A549 (cell line): Measurements from ENCODE around the gene OOSP3. TPM values are rescaled to one million over a fixed set of nuclear protein-coding genes. Genes with fewer than 3 reads are reported as not detected.

Source experiments
- ATAC-seq, 2 experiments: fragments of 200-7000 bp in 1 of 2; fragments of >200 bp in 1 of 2; cut with Nextera tagmentation in 1 of 2; cut with Tn5 transposase in 1 of 2; 3 replicates each; pipeline versions ENCODE4 v1.8.0 to v1.9.1; 2018 to 2020; ENCODE audit warnings: mild to moderate bottlenecking in 1 of 2, moderate library complexity in 1 of 2
- CTCF ChIA-PET: fragments of 300-600 bp; sonication (Branson Sonifier 250); formaldehyde crosslinking; extraction: SDS; loops from one replicate; lab custom pipeline; 2021; ENCODE audit warnings: antibody characterized with exemption, inconsistent platforms; lab: Yijun Ruan, JAX
- POLR2A ChIA-PET: fragments of 350-600 bp; formaldehyde crosslinking; extraction: SDS; loops from one replicate; lab custom pipeline; 2021; ENCODE audit warnings: antibody characterized with exemption, inconsistent platforms; lab: Yijun Ruan, JAX
- DNase-seq, 2 experiments: peaks; one replicate each; pipeline versions ENCODE4 v3.0.0 to v3.0.0-alpha.2; 2011 to 2016; ENCODE audit warnings: low read depth in 1 of 2, low spot score in 1 of 2
- FAIRE-seq: peaks from 2 replicates; lab custom pipeline; 2011; peaks lifted over from hg19 to GRCh38; lab: Jason Lieb, UNC
- H3K27ac ChIP-seq, 2 experiments: fragments of >200 bp; sonication (Bioruptor Twin); formaldehyde crosslinking; 3 replicates each; pipeline ENCODE4 v1.5.1; 2016 to 2017
- H3K4me1 ChIP-seq: fragments of >200 bp; sonication (Bioruptor Twin); formaldehyde crosslinking; 3 replicates; pipeline ENCODE4 v1.6.1; 2016
- H3K4me2 ChIP-seq: fragments of >200 bp; sonication (Bioruptor Twin); formaldehyde crosslinking; 3 replicates; pipeline ENCODE4 v1.6.1; 2016
- H3K4me3 ChIP-seq: fragments of >200 bp; sonication (Bioruptor Twin); formaldehyde crosslinking; 3 replicates; pipeline ENCODE4 v1.5.1; 2016
- H3K9me3 ChIP-seq: fragments of >200 bp; sonication (Bioruptor Twin); formaldehyde crosslinking; 3 replicates; pipeline ENCODE4 v1.6.1; 2016
- BHLHE40 ChIP-seq: IDR thresholded peaks from 2 replicates; pipeline ENCODE4 v1.6.1; 2012; ENCODE audit warnings: low read depth, low read length, inconsistent platforms
- CHD2 ChIP-seq: fragments of 150-350 bp; IDR thresholded peaks from 2 replicates; pipeline ENCODE4 v1.6.1; 2014; ENCODE audit warnings: low read length; ENCODE audit not compliant: partially characterized antibody
- E2F6 ChIP-seq: IDR thresholded peaks from 2 replicates; pipeline ENCODE4 v1.6.1; 2012; ENCODE audit warnings: low read depth, borderline replicate concordance
- EHF ChIP-seq: fragments of 250-450 bp; sonication (Bioruptor Pico); IDR thresholded peaks from 2 replicates; pipeline ENCODE4 v1.5.0; 2020; ENCODE audit warnings: mild to moderate bottlenecking
- ELK1 ChIP-seq: fragments of 150-350 bp; IDR thresholded peaks from 2 replicates; pipeline ENCODE4 v1.6.1; 2014; ENCODE audit warnings: low read depth, mild to moderate bottlenecking, low read length
- ESRRA ChIP-seq: fragments of 150-350 bp; IDR thresholded peaks from 2 replicates; pipeline ENCODE4 v1.6.1; 2014; ENCODE audit warnings: mild to moderate bottlenecking, low read length, borderline replicate concordance
- FOSL2 ChIP-seq, 2 experiments: fragments of 450-650 bp in 1 of 2; fragments of >200 bp in 1 of 2; sonication (Bioruptor Twin) in 1 of 2; formaldehyde crosslinking; IDR thresholded peaks; 2 replicates each; pipeline versions ENCODE4 v1.5.0 to v1.6.1; 2016 to 2020; ENCODE audit warnings: mild to moderate bottlenecking in 1 of 2, moderate library complexity in 1 of 2
- HMGXB4 ChIP-seq: fragments of 250-450 bp; sonication (Bioruptor Pico); IDR thresholded peaks from 2 replicates; pipeline ENCODE4 v1.5.0; 2021; ENCODE audit warnings: mild to moderate bottlenecking, moderate library complexity, borderline replicate concordance
- HOXB5 ChIP-seq: fragments of 250-450 bp; sonication (Bioruptor Pico); IDR thresholded peaks from 2 replicates; pipeline ENCODE4 v1.5.0; 2020; ENCODE audit warnings: mild to moderate bottlenecking, moderate library complexity
- JUNB ChIP-seq: fragments of >200 bp; sonication (Bioruptor Twin); formaldehyde crosslinking; IDR thresholded peaks from 2 replicates; pipeline ENCODE4 v1.6.1; 2016
- KDM1A ChIP-seq: fragments of 200-600 bp; sonication (generic); IDR thresholded peaks from 2 replicates; pipeline ENCODE4 v1.6.1; 2016; ENCODE audit warnings: low read depth, mild to moderate bottlenecking
- MAFK ChIP-seq: fragments of 450-650 bp; IDR thresholded peaks from 2 replicates; pipeline ENCODE4 v1.6.1; 2014; ENCODE audit not compliant: partially characterized antibody
- MYC ChIP-seq: IDR thresholded peaks from 2 replicates; pipeline ENCODE4 v1.6.1; 2012; ENCODE audit warnings: mild to moderate bottlenecking, inconsistent platforms, low read length, improper control_type of control experiment, borderline replicate concordance
- POLR2AphosphoS2 ChIP-seq: conservative IDR thresholded peaks from 2 replicates; pipeline ENCODE4 v1.6.1; 2012; ENCODE audit warnings: low read length, improper control_type of control experiment, inconsistent platforms
- RCOR1 ChIP-seq: fragments of 150-350 bp; IDR thresholded peaks from 2 replicates; pipeline ENCODE4 v1.6.1; 2014; ENCODE audit warnings: antibody characterized with exemption, low read length, low read depth
- RNF2 ChIP-seq: fragments of 200-600 bp; sonication (generic); IDR thresholded peaks from 2 replicates; pipeline ENCODE4 v1.6.1; 2016; ENCODE audit warnings: low read depth, mild to moderate bottlenecking, antibody characterized with exemption, moderate library complexity, borderline replicate concordance
- TFCP2L1 ChIP-seq: fragments of 250-450 bp; sonication (Bioruptor Pico); IDR thresholded peaks from 2 replicates; pipeline ENCODE4 v1.5.0; 2021; ENCODE audit warnings: mild to moderate bottlenecking
- TP53 ChIP-seq: fragments of 250-450 bp; sonication (Bioruptor Pico); IDR thresholded peaks from 2 replicates; pipeline ENCODE4 v1.5.0; 2021; ENCODE audit warnings: mild to moderate bottlenecking, moderate library complexity
- WGBS: methylation state at CpG from one replicate; pipeline ENCODE4 v1.1.6; 2017; ENCODE audit errors: missing lambda C conversion rate; 5-methylcytosine and 5-hydroxymethylcytosine counted together
- polyA minus RNA-seq: library from RNA; depleted of rRNA, polyadenylated mRNA; stranded (reverse); fragments of >200 nt; gene quantifications from 2 replicates; pipeline ENCODE4 v1.2.3, GENCODE V29; 2011; rRNA and poly(A)+ RNA removed
- polyA plus RNA-seq, 4 experiments: library from polyadenylated mRNA; depleted of rRNA in 3 of 4; stranded (reverse); fragments of >200 nt; fragmentation: RNase III in 1 of 4; extraction: RNeasy Plus Mini Kit Qiagen cat#74134 plus additional on column Dnase treatment in 1 of 4; gene quantifications; 2 replicates in 3 of 4; 3 replicates in 1 of 4; pipeline ENCODE4 v1.2.3, GENCODE V29; 2011 to 2017

OOSP3 gene
- polyA plus RNA-seq (2011; rRNA removed) (not detected in 2 replicates), polyA plus RNA-seq (2017; fragmentation: RNase III; extraction: RNeasy Plus Mini Kit Qiagen cat#74134 plus additional on column Dnase treatment) (not detected in 3 replicates), polyA minus RNA-seq (not detected in 2 replicates)
- polyA plus RNA-seq (2012; cell fraction: cytosol; rRNA removed), result not detected in 2 replicates
- polyA plus RNA-seq (2012; cell fraction: nucleus; rRNA removed), result not detected in 2 replicates

- Histone ChIP-seq H3K9me3 (no peaks in the 10 kb centered on the region), H3K4me3 (no peak within 1 kb of the TSS), H3K4me2 (no peak within 1 kb of the TSS), H3K27ac (no peak within 1 kb of the TSS), H3K4me1 (no peaks in the 10 kb centered on the region)
- POLR2A ChIA-PET, result no interaction called here
- DNase-seq, result no peak
- no peak for ATAC-seq
- TF ChIP-seq ESRRA (no peak), EHF (no peak), TFCP2L1 (no peak), FOSL2 (IDR thresholded peaks at IDR 0.05) (no peak), FOSL2 (CRISPR knock-in tag; IDR thresholded peaks at IDR 0.05) (no peak), HMGXB4 (CRISPR knock-in tag) (no peak), ELK1 (no peak), KDM1A (no peak), CHD2 (no peak), TP53 (CRISPR knock-in tag) (no peak), HOXB5 (CRISPR knock-in tag) (no peak), POLR2AphosphoS2 (no peak), MYC (no peak), JUNB (no peak), BHLHE40 (no peak)
- CTCF ChIA-PET, result no interaction called here
- 23% methylated on average over 5 of the region's 5 CpGs for WGBS
- FAIRE-seq, result no peak
Observed at GRCh38 chr11:59878575-59878974, at the start of gene OOSP3. OOSP3 (plus strand) TSS chr11:59878782; CDS start chr11:59878809, 27 bp downstream.

- H3K4me2 ChIP-seq, result no peak overlapping the region
- no peak overlapping the region for H3K27ac ChIP-seq
- H3K9me3 ChIP-seq, result no peaks in the 10 kb centered on the region
- CTCF ChIA-PET, result no interaction called here
- no peak overlapping the region for H3K4me3 ChIP-seq
- no peak for TF ChIP-seq RCOR1
- no peak for TF ChIP-seq RNF2
- TF ChIP-seq E2F6, result no peak
- no peaks in the 10 kb centered on the region for H3K4me1 ChIP-seq
- 18% methylated on average over 3 of the region's 3 CpGs for WGBS
- no peak for ATAC-seq
- FAIRE-seq, result no peak
- POLR2A ChIA-PET, result no interaction called here
- DNase-seq, result no peak
Observed at GRCh38 chr11:59829358-59829757, 49.2 kb upstream of the OOSP3 start.

GRCh38 chr11:59833602-59834001, 45.0 kb upstream of the OOSP3 start:
- DNase-seq (no peak), FAIRE-seq (no peak), ATAC-seq (no peak)
- ChIA-PET POLR2A (no interaction called here), CTCF (no interaction called here)
- Histone ChIP-seq H3K9me3 (no peaks in the 10 kb centered on the region), H3K4me3 (no peak overlapping the region), H3K27ac (no peak overlapping the region), H3K4me2 (no peak overlapping the region), H3K4me1 (no peaks in the 10 kb centered on the region)
- TF ChIP-seq TP53 (CRISPR knock-in tag) (no peak), MAFK (peak; percentile 65)
- WGBS, result 59% methylated on average over 2 of the region's 2 CpGs
